PFSK-1 (cell line): ENCODE results near the gene SDC1.

Experiments
- FOXP2 ChIP-seq: optimal IDR thresholded peaks from 2 replicates; pipeline ENCODE3; 2011; ENCODE audit warnings: borderline replicate concordance, control low read depth, inconsistent platforms; ENCODE audit not compliant: insufficient read depth; ENCODE audit errors: extremely low read length, extremely low read depth
- POLR2AphosphoS5 ChIP-seq: IDR thresholded peaks from 2 replicates; pipeline ENCODE4 v1.6.1; 2012; ENCODE audit warnings: low read depth, mild to moderate bottlenecking, control low read depth, low read length, moderate library complexity
- REST ChIP-seq, 2 experiments: IDR thresholded peaks; 2 replicates each; pipeline versions ENCODE4 v1.6.1 to v1.8.0; 2011 to 2012; ENCODE audit warnings: low read depth in 2 of 2, low read length in 2 of 2, control low read depth in 1 of 2, inconsistent platforms in 1 of 2, mild to moderate bottlenecking in 1 of 2, moderate library complexity in 1 of 2; ENCODE audit not compliant: insufficient read depth in 1 of 2
- SIN3A ChIP-seq: IDR thresholded peaks from 2 replicates; pipeline ENCODE4 v1.6.1; 2012; ENCODE audit warnings: mild to moderate bottlenecking, low read length, moderate library complexity, borderline replicate concordance; ENCODE audit not compliant: insufficient read depth
- TAF1 ChIP-seq: IDR thresholded peaks from 2 replicates; pipeline ENCODE4 v1.6.1; 2012; ENCODE audit warnings: low read length, control low read depth, borderline replicate concordance; ENCODE audit not compliant: insufficient read depth

GRCh38 chr2:20198796-20199632, 25.9 kb downstream of the SDC1 start:
- TF ChIP-seq POLR2AphosphoS5 (no peak), TAF1 (no peak), SIN3A (no peak), REST (IDR thresholded peaks at IDR 0.05; ENCODE audit: insufficient read depth in 1 of 2, low read depth in 2 of 2, low read length in 2 of 2) (no peak), FOXP2 (no peak)
